Measurements from ENCODE around the gene ZW10.
"Not testable (repeated sequence)": the region's sequence is repeated elsewhere in the genome, so short reads cannot be mapped to it uniquely, and the experiment has no call there.

Gene ZW10

DNA sequence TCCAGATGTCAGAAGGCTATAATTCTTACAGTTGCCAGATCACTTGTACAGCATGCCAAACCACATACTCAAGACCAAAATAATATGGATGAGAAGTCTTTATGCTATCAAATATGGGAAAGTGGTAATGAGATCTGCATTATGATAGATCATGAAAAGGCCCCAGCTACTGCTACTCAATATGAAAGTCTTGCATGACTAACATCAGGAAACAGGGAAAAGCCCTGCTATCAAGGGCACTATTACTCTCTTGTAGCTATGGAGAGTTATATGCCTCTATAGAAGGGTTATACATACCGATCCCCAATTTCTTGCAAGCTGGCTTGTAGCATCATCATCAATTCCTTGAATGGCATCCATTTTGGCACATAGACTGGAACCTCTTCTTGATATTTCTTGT is 37.2 kb downstream of the ZW10 start:
- DNase-seq = no peak

DNA sequence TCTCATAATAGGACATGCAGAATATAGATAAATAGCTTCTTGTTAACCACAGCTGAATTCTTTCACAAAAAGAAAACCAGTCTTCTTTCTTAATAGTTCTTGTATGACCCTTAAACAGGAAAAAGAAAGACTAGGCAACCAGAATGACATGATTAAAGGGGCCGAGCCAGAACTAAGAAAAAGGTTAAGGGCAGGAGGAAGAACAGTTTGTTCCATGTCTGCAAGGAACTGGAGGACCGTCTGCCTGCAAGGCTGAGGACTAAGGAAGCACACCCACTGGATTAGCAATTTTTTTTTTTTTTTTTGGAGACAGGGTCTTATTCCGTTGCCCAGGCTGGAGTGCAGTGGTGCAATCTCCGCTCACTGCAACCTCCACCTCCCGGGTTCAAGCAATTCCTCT is 41.4 kb downstream of the ZW10 start:
- no peak for DNase-seq

DNA sequence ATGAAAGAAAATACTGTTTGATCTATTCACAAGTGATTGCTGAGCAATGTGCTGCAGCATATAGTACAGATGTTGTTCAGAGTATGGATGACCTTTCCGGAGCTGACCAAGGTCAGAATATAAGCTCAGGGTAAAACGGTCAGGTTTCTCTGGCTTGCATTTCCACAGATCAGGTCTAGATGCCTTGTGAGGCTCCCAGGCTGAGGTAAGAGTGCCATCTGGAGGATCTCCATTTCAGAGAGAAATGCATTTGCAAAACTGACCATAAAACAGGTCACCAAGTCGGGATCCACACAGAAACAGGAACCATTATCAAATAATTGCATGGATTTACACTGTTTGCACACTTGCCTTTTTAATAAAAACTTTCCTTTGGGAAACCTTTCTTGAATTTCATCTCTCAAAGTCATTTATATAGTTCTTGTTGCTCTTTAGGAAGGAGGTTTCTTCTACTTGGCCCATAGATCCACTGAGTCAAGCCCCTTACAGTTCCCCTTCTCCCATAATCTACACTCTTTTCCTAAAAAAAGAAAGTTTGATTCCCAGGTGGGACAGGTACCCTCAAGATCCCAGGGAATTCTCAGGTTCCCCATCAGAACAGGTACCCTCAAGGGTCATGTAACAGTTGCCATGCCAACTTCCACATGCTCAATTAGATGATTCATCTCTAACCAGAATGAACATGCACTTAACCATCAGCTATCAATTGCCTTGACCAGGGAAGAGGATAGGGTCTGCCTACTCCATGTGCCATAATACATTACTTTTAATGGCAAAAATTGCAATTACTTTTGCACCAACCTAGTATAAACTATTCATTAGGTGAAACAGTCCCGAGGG is 42.4 kb downstream of the ZW10 start:
- DNase-seq = no peak

DNA sequence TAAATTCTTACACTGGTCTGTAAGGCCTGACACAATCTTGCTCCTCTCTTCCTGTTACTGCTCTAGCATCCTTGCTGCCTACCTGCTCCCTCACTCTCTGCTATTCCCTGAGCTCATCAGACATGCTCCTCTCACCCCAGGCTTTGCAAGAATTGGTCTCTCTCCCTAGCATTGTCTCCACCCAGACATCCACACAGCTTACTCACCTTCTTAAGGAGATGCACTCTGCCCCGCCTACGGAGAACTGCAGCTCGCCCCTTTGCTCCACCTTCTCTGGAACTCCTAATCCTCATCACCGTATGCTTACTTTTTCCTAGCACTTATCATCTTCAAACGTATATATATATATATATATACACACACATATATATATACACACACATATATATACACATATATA is 44.0 kb downstream of the ZW10 start:
- no peak for DNase-seq

DNA sequence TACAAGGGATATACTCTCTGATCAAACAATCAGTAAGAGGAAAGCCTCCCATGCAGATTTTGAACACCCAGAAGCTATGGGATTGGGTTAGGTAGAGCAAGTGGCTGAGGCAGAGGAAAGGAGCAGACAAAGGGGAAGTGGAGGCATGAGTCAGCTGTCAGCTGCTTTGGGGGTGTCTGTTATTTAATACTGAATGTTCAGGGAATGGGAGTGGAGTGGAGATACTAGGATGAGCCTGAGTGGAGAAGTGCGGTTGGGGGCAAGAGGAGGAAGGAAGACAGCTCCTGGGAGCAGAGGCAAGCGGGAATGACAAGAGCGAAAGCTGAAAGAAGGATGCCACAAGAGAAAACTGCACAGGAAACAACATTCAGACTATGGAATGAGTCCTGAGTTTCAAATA is 44.7 kb downstream of the ZW10 start:
- no peak for DNase-seq

DNA sequence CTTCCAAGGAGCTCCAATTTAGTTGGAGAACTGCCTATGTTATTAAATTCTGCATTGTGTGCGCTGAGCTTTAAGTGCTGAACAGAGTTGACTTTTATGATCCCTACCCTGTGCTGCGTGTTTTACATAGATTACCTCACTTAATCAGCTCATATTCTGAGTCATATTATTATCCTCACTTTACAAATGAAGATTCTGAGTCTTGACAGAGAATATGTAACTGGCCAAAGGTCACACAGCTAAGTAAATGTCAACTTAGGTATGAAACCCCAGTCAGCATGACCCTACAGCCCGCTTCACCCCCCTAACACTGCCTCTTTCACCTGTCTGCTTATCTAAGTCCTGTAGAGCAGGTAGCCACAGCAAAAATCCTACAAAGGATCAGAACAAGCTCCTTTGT is 47.6 kb downstream of the ZW10 start:
- DNase-seq = no peak

DNA sequence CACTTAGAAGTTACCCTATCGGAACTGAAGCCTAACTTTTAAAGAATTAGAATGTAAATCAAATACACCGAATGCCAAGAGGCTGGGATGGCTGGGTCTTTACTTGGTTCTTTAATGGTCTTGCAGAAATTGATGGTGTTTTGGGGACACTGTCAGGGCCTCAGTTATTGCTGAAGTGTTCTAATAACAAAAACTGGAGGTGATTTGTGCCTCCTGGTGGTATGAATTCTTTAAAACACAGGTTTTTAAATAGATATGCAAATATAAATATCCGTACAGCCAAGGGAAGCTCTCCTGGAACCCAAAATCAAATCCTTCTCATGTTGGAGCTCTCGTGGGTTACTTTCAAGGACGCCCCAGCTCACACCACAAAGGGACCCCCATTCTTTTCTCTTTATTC is 48.1 kb downstream of the ZW10 start:
- DNase-seq = no peak

DNA sequence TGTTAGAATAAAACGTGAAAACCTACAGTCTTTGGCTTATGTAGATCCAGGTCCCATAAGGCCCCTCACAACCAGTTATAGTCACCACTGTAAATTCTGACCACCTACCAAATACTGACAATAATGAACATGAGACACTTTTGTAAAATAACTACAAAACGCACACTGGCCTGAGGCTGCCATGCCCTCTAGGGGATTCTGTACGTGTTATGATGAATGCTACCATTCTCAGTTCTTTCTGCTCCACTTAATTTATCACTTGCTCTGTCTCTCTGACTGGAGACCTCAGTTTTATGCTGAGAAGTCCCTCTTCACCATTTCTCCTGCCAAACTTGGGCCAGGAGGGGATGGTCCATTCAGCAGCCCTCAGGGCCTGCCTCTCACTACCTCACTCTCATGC is 48.7 kb downstream of the ZW10 start:
- no peak for DNase-seq

DNA sequence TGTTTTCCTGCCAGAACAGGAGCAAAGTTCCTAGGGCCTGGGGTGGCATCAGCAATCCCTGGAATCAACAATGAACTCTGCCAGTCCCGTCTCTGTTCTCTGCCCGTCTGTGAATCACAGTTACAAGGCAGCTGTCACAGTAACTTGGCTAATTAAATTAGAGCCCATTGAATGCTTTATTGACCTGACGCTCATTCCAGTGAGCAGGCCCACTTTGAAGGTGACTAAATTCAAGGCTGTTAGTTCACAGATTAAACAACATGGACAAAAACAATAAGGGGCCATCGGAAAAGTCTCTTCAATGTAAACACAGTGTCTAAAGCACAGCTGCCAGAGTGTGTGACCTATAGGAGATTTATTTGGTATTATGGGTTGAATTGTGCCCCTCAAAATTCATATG is 49.7 kb downstream of the ZW10 start:
- no peak for DNase-seq

DNA sequence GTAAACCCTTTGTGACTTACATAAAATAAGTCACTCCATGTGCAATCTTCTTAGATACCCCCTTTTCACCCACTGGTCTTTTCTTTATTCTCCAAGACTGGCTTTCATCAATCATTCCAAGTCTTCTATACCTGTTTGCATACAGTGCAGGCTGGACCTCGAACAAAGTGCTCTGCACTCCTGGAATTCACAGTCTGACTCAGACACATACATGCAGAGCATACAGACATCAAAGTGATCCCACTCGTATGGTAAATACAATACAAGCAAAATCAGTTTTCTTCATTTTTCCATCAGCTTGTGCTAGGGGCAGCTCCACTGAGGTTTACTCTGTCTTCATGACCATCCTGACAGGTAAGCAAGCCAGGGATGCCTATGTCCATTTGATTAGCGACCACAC is 50.6 kb downstream of the ZW10 start:
- no peak for DNase-seq

DNA sequence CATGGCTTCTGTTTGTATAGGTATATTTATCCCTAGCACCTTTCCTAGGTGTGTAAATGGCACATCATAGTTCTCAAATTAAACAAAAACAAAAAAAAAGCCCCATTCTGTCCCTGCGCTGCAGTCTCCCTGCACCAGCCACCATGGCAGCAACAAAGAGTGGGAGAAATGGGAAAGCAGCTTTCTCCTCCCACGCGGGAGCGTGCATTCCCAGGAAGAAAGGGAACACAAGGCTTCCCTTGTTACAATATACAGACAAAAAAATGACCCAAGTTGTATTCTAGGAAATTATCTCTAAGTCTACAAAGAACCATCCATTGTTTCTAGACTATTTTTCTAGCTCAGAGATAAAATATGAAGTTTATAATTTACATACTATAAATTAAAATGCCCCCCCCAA is 51.3 kb downstream of the ZW10 start:
- no peak for DNase-seq

DNA sequence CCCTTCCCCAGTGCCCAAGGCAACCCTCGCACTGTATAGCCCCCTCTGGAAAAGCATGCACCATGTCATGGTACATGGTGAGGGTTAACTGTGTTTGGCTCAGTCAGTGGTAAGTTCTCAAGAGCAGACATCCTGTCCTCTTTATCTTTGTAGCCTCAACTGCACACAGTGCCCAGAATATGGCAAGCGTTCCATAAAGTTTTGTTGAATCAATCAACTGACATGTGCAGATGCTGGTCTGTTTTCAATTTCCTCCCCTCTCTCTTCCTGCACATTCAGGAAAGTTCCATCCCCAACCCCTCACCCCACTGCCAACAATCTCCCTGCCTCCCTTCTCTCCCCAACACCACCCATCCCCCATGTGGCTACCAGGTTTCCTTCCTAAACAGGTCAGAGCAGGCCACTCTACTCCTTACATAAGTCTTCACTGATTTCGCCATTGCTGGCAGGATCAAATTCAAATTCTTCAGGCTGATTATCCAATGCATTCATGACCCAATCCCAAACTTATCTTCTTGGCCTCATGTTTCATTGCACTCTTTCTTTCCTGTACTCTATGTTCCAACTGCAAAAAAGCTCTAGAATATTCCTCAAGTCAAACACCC is 51.9 kb downstream of the ZW10 start:
- DNase-seq = no peak

DNA sequence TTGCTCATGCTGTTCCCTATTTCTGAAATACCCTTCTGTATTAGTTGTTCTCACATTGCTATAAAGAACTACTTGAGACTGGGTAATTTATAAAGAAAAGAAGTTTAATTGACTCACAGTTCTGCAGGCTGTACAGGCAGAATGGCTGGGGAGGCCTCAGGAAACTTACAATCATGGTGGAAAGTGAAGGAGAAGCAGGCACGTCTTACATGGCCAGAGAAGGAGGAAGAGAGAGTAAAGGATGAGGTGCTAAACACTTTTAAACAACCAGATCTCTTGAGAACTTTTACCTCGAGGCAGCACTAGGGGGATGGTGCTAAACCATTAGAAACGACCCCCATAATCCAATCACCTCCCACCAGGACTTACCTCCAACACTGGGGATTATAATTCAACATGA is 53.0 kb downstream of the ZW10 start:
- not testable (repeated sequence) for DNase-seq

DNA sequence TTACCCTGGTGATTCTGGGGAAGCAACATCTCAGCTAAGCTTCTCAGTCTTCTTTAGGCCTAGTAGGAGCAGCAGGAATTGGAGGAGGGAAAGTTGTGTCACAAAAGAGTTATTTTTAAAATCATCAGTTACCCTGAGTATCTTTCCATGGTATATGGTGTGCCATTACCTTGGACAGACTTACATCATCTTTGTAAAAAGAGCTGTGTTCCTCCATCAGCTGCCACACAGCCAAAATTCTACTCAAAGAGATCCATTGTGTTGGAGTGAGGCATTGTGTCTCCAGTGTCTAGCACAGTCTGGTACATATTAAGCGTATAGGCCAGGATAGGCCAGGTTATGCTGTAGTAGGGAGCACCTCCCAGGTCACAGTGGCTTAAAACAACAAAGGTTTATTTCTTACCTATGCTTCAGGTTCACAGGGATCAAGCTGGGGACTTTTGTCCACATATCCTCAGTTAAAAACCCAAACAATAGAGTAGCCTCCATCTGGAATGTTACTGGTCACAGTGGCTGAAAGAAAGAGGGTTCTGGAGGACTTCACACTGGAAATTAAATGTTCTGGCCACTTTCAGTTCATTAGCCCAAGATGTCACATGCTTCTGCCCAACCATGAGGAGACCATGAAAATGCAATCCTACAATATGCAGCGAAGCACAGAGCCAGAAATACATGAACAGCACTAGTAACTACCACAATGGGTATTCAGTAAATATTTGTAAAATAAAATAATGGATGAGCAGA is 57.4 kb downstream of the ZW10 start:
- DNase-seq = no peak

DNA sequence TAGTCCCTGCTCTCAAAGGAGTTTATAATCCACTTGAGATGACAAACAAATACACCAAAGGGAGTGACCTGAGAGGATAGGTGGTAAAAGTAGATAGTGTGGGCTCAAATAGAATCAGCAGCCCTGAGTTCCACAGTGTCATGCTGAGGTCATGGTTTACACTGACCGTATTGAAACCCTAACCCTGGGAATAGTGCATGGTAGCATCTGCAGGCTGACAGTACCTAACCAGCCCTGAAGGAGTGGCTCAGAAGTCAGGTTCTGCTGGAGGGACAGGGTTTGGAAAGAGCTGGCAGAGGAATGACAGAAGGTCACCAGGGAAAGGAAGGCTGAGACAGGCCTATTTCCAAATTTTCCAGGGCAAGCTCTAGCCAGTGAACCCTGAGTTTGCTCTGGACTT is 58.2 kb downstream of the ZW10 start:
- no peak for DNase-seq

DNA sequence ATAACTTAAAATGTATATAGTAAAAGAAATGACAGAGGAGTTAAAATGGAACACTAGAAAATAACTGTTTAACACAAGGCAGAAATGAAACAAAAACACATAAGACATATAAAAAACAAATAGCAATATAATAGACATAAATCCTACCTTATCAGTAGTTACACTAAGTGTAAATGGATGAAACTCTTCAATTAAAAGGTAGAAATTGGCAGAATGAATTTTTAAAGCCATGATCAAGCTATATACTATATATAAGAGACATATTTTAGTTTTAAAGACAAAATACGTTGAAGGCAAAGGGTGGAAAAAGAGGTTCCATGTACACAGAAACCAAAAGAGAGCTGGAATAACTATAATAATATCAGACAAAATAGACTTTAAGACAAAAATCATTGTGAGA is 62.5 kb downstream of the ZW10 start:
- no peak for DNase-seq

DNA sequence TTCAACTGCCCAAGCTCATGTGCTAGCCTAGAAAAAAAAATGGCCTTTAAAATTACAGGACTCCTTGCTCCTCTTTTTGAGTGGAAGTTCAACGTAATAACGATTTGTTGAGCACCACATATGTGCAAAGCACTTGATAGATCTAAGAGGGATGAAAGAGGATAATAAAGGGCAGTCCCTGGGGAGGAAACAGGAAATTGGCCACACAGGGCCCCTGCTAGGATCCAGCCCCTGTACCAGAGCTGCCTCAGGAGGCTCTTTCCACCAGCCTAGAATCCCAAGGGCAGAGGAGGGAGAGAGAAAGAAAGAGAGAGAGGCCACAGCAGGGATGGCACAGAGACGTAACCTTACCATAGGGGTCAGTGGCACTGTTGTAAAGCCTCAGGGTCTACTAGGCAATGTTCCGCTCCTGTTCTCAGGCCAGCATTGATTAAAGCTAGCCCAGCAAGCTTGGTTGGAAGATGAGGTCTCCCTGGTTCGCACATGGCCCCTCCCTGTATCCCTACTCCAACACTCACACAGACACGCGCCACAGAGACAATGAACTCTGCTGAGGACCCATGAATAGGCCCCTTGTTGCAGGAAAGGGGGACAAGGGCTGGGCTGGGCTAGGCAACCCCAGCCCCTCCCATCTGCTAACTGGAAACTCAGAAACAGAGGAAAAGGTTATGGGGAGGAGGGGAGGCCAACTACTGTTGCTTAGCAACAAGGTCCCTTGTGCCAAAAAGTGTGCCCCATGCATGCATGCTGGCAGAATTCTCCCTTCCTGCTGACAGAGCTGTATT is 67.4 kb downstream of the ZW10 start, which contains the start of gene TMPRSS5:
TMPRSS5 (minus strand) TSS at position 438 of the 785 bp plus-strand sequence; CDS start at position 354, 84 bp downstream.
- no peak for DNase-seq

DNA sequence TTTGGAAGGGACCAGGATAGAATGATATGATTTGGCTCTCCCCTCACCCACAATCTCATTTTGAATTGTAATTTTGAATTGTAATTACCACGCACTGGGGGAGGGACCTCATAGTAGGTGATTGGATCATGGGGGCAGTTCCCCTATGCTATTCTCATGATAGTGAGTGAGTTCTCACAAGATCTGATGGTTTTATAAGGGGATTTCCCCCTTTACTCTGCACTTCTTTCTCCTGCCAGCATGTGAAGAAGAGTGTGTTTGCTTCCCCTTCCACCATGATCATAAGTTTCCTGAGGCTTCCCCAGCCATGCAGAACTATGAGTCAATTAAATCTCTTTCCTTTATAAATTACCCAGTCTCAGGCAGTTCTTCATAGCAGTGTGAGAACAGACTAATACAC is 69.9 kb downstream of the ZW10 start:
- not testable (repeated sequence) for DNase-seq

DNA sequence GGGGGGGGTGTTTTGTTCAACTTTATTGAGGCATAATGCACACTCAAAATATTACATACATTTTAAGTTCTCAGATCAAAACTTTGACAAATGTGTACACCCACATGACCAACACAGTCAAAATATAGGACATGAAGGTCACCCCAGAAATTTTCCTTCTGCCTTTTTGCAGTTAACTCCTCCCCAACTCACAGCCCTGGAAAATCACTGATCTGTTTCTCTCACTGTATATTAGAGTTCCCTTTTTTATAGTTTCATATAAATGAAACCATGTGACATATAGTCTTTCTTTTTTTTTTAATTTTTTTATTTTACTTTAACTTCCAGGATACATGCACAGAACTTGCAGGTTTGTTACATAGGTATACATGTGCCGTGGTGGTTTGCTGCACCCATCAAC is 72.0 kb downstream of the ZW10 start:
- DNase-seq = no peak

DNA sequence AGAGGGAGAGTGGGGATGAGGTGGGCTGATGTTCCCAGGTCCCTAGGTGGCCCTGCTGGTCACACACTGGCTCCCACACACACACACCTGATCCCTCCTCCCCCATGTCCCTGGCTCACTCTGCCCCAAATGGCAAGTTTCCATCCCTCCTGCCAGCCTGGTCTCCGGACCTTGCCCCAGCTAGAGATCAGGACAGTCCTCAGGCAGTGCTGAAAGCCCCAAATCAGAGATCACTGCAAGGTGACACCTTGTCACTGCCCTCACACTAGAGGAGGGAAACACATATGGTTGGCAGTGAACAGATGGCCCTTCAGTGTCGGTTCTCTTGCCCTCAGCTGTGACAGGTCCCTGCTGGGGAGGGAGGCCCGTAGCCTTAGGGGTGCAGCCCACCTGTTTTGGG is 75.0 kb downstream of the ZW10 start:
- no peak for DNase-seq

DNA sequence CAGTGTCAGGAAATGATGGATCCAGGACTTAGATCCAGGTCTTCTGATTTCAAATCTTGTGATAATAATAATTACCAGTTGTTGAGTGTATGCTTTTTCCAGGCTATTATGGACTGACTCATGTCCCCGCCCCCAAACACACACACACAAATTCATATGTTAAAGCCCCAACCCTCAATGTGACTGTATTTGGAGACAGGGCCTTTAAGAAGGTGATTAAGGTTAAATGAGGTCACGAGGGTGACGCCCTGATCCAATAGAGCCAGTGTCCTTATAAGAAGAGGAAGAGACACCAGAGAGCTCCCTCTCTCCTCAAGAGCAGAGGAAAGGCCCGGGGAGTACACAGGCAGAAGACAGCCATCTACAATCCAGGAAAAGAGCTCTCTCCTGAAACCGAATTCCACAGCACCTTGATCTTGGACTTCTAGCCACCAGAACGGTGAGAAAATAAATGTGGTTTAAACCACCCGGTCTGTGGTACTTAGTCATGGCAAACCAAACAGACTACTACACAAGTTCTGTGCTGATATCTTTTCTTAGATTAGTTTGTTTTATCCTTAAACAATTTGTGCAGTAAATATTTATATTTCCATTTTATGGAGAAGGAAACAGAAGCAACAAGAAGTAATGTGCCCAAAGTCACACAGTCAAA is 75.6 kb downstream of the ZW10 start:
- no peak for DNase-seq

DNA sequence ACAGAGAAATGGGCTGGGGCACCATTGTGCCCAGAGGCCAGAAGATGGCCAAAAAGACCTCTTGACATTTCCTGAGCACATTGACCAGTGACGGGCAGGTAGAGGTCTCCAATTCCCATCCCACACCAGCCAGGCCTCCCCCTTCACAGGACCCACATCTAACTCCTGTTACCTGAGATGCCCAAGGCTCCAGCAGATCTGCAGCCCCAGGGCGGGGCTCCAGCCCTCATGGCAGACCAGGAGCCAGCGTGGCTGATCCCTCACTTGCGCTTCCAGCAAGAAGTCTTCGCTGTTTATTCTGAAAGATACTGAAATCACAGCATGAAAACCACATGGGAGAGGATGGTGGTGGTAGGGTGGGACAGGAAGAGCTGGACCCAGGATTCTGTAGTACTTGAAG is 76.4 kb downstream of the ZW10 start:
- no peak for DNase-seq

DNA sequence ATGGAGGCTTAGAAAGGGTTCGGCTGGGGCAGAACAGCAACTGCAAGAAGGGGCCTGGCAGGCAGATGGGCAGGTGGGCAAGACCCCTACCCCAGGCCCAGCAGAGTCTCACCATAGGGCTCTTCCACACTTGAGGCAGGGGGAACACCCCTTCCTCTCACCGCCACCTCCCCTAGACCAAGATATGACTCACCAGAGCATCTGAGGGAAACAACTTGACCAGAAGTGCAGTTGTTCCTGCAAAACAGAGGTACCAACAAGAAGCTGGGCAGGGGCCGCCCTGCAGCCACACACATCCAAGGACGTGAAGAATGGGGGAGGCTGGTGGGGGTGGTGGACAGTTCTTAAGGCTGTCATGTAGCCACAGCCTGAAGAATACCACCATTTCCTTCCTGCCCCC is 78.3 kb downstream of the ZW10 start:
- DNase-seq = no peak
